ENCODE measurements around the gene ASB12. TPM values are rescaled to one million over a fixed set of nuclear protein-coding genes. Genes with fewer than 3 reads are reported as not detected.

ASB12 gene
- polyA plus RNA-seq, 3 donors from 2014 or later = 0.37 to 3.9 TPM; not detected in 1

Other genes with a start within 250 kb of the ASB12 start
- under 1 TPM in 2 of 3 donors, not detected in 1; 0.06 TPM for gene AMER1, start 24.9 kb downstream of the ASB12 start, polyA plus RNA-seq
- gene MTMR8, start 164.8 kb upstream of the ASB12 start, polyA plus RNA-seq = 1 to 10 TPM; 2.8 to 3.8 (median 3.6) TPM